Stimulated activated CD4-positive, alpha-beta T cell treated with anti-CD3 and anti-CD28 coated beads, Interleukin-4, amount 100 ng/mL, for 4 hours (primary cell): Measurements from ENCODE around the gene PTCD3.

ENCODE experiments used
- DNase-seq, 2 experiments: peaks; one replicate each; pipeline ENCODE4 v3.0.0-alpha.2; 2020

Gene PTCD3

GRCh38 chr2:86105969-86106945 lies at the start of gene PTCD3:
Gene PTCD3, plus strand, starts transcription at chr2:86106235. Its CDS starts 13 bp downstream, at chr2:86106248.
- peak; percentile 89 to 95 for DNase-seq

- no peak for DNase-seq
Measured at GRCh38 chr2:86056590-86057331, 49.3 kb upstream of the PTCD3 start.

GRCh38 chr2:86062043-86062442 lies 44.0 kb upstream of the PTCD3 start:
- DNase-seq, result no peak

- no peak for DNase-seq
Measured at GRCh38 chr2:86064006-86064405, 42.0 kb upstream of the PTCD3 start.

GRCh38 chr2:86065512-86065911 lies 40.5 kb upstream of the PTCD3 start:
- DNase-seq, result no peak

GRCh38 chr2:86066007-86066578 lies 39.9 kb upstream of the PTCD3 start:
- no peak for DNase-seq

GRCh38 chr2:86066915-86067314 lies 39.1 kb upstream of the PTCD3 start:
- DNase-seq, result no peak

- peak in 1 of 2 experiments; percentile 45 for DNase-seq
Measured at GRCh38 chr2:86068136-86068588, 37.9 kb upstream of the PTCD3 start.

- DNase-seq, result no peak
Measured at GRCh38 chr2:86068648-86069047, 37.4 kb upstream of the PTCD3 start.

GRCh38 chr2:86069091-86069685 lies 36.8 kb upstream of the PTCD3 start:
- no peak for DNase-seq

GRCh38 chr2:86069783-86070339 lies 36.2 kb upstream of the PTCD3 start:
- DNase-seq, result no peak

GRCh38 chr2:86070868-86071267 lies 35.2 kb upstream of the PTCD3 start:
- DNase-seq, result no peak

- DNase-seq, result no peak
Measured at GRCh38 chr2:86072271-86072858, 33.7 kb upstream of the PTCD3 start.

GRCh38 chr2:86073225-86073624 lies 32.8 kb upstream of the PTCD3 start:
- DNase-seq, result no peak

GRCh38 chr2:86074256-86074655 lies 31.8 kb upstream of the PTCD3 start:
- no peak for DNase-seq

GRCh38 chr2:86074811-86075210 lies 31.2 kb upstream of the PTCD3 start:
- no peak for DNase-seq

GRCh38 chr2:86075886-86076285 lies 30.1 kb upstream of the PTCD3 start:
- no peak for DNase-seq

- peak in 1 of 2 experiments; percentile 18 for DNase-seq
Measured at GRCh38 chr2:86078774-86079545, 27.1 kb upstream of the PTCD3 start.

- peak; percentile 63 to 67 for DNase-seq
Measured at GRCh38 chr2:86079981-86080911, 25.8 kb upstream of the PTCD3 start.

GRCh38 chr2:86081724-86082123 lies 24.3 kb upstream of the PTCD3 start:
- DNase-seq, result no peak
